ENCODE data around the gene PLD3. TPM values are rescaled to one million over a fixed set of nuclear protein-coding genes. Genes with fewer than 3 reads are reported as not detected.
A peak's percentile ranks its signal among the peaks of the same experiment; 100 is the strongest.

PLD3 gene
- total and polyA plus RNA-seq, 2 experiments from 2014 or later = 181 to 490 TPM

GRCh38 chr19:40348961-40349507 is 539 bp downstream of the PLD3 start:
- H3K27ac Mint-ChIP-seq = peak overlapping the region; percentile 62
- peaks cover 32% of the 10 kb centered on the region for H3K79me2 ChIP-seq (replicated peaks; ENCODE audit: insufficient read depth)
- ATAC-seq (no peak), DNase-seq (ENCODE audit: low spot score) (peak; percentile 34)
- H3K4me3 Mint-ChIP-seq = peak overlapping the region; percentile 86
- H2AFZ ChIP-seq = 0 out of 2 replicates have a peak overlapping the region, but pooled peaks have one; percentile 8
- H3K9me2 ChIP-seq (ENCODE audit: insufficient read depth) = no peaks in the 10 kb centered on the region
- peaks cover 5% of the 10 kb centered on the region for H3K27me3 Mint-ChIP-seq (ENCODE audit: insufficient read depth, low read depth, poor library complexity)
- H3F3A ChIP-seq (replicated peaks; ENCODE audit: low read depth) = no peaks in the 10 kb centered on the region
- no peaks in the 10 kb centered on the region; the same call in 2 of the 3 replicates for H3K36me3 Mint-ChIP-seq (ENCODE audit: low read depth)
- no peaks in the 10 kb centered on the region for H3K36me3 ChIP-seq (ENCODE audit: insufficient read depth)
- H3K27ac ChIP-seq (ENCODE audit: low read depth) = no peak overlapping the region
- peak overlapping the region; percentile 76 for H3K4me2 ChIP-seq
- H3K4me1 ChIP-seq (ENCODE audit: insufficient read depth) = no peaks in the 10 kb centered on the region
- TF ChIP-seq CTCF (conservative IDR thresholded peaks at IDR 0.05; ENCODE audit: low read depth in 2 of 2) = no peak
- no peak for TF ChIP-seq JUNB (IDR thresholded peaks at IDR 0.05; ENCODE audit: unreplicated experiment)
- no peak for TF ChIP-seq POLR2AphosphoS5 (IDR thresholded peaks at IDR 0.05; ENCODE audit: low read depth)
- no peak for TF ChIP-seq ETS1 (IDR thresholded peaks at IDR 0.05)
- peak; percentile 61 for TF ChIP-seq CREB1 (CRISPR knock-in tag; IDR thresholded peaks at IDR 0.05; ENCODE audit: low read depth)
- H3K9me3 Mint-ChIP-seq = no peaks in the 10 kb centered on the region; the same call in 2 of the 3 replicates
- H3K4me3 ChIP-seq = peak overlapping the region; percentile 68
- H3K4me1 Mint-ChIP-seq = peaks cover 7% of the 10 kb centered on the region; the same call in 2 of the 3 replicates
- H4K20me1 ChIP-seq (replicated peaks; ENCODE audit: insufficient read depth) = no peaks in the 10 kb centered on the region
- no peaks in the 10 kb centered on the region for H3K27me3 ChIP-seq (ENCODE audit: insufficient read depth)

GRCh38 chr19:40355975-40356680 is 7.6 kb downstream of the PLD3 start:
- Mint-ChIP-seq H3K27me3 (ENCODE audit: insufficient read depth, low read depth, poor library complexity) (no peaks in the 10 kb centered on the region), H3K27ac (no peak overlapping the region), H3K36me3 (ENCODE audit: low read depth) (no peaks in the 10 kb centered on the region), H3K4me3 (no peak overlapping the region), H3K9me3 (no peaks in the 10 kb centered on the region), H3K4me1 (peaks cover 22% of the 10 kb centered on the region)
- Histone ChIP-seq H2AFZ (no peak overlapping the region), H3K4me2 (no peak overlapping the region), H3K9me2 (ENCODE audit: insufficient read depth) (no peaks in the 10 kb centered on the region), H4K20me1 (replicated peaks; ENCODE audit: insufficient read depth) (no peaks in the 10 kb centered on the region; the same call in 1 of the 2 replicates), H3K4me1 (ENCODE audit: insufficient read depth) (no peaks in the 10 kb centered on the region), H3K27me3 (ENCODE audit: insufficient read depth) (no peaks in the 10 kb centered on the region), H3F3A (replicated peaks; ENCODE audit: low read depth) (no peaks in the 10 kb centered on the region), H3K36me3 (ENCODE audit: insufficient read depth) (no peaks in the 10 kb centered on the region), H3K27ac (ENCODE audit: low read depth) (no peak overlapping the region), H3K4me3 (no peak overlapping the region), H3K79me2 (replicated peaks; ENCODE audit: insufficient read depth) (no peaks in the 10 kb centered on the region)
- DNase-seq (ENCODE audit: low spot score) (no peak), ATAC-seq (no peak)
- TF ChIP-seq STAT1 (IDR thresholded peaks at IDR 0.05; ENCODE audit: unreplicated experiment) = no peak
- no peak for TF ChIP-seq CTCF (conservative IDR thresholded peaks at IDR 0.05; ENCODE audit: low read depth in 2 of 2)
- TF ChIP-seq POLR2AphosphoS5 (IDR thresholded peaks at IDR 0.05; ENCODE audit: low read depth) = no peak
- TF ChIP-seq CREB1 (CRISPR knock-in tag; IDR thresholded peaks at IDR 0.05; ENCODE audit: low read depth) = no peak
- no peak for TF ChIP-seq EZH2 (IDR thresholded peaks at IDR 0.05; ENCODE audit: low read depth, unreplicated experiment)
- no peak for TF ChIP-seq NANOG (IDR thresholded peaks at IDR 0.05; ENCODE audit: borderline replicate concordance)
- no peak for TF ChIP-seq ZNF114 (CRISPR knock-in tag; IDR thresholded peaks at IDR 0.05)
- no peak for TF ChIP-seq REST (IDR thresholded peaks at IDR 0.05; ENCODE audit: unreplicated experiment)
- no peak for TF ChIP-seq JUNB (IDR thresholded peaks at IDR 0.05; ENCODE audit: unreplicated experiment)
- TF ChIP-seq EZH2phosphoT487 (IDR thresholded peaks at IDR 0.05; ENCODE audit: unreplicated experiment) = no peak
